SK-N-MC (cell line): ENCODE measurements around the gene SCARB2.

Experiments used
- EZH2 ChIP-seq: fragments of 200-600 bp; sonication (generic); IDR thresholded peaks from one replicate; pipeline ENCODE4 v1.6.1; 2017; ENCODE audit warnings: antibody characterized with exemption
- POLR2AphosphoS5 ChIP-seq: IDR thresholded peaks from 2 replicates; pipeline ENCODE4 v1.6.1; 2012; ENCODE audit warnings: mild to moderate bottlenecking, low read depth, low read length, borderline replicate concordance

GRCh38 chr4:76156635-76157034, 57.0 kb downstream of the SCARB2 start:
- TF ChIP-seq EZH2 (no peak), POLR2AphosphoS5 (no peak)
